Liver (tissue), 9 donors: ENCODE results near the gene INIP. TPM values are rescaled to one million over a fixed set of nuclear protein-coding genes. Genes with fewer than 3 reads are reported as not detected.

Experiments
- DNase-seq: peaks from one replicate; pipeline ENCODE4 v3.0.0-alpha.2; 2017; ENCODE audit warnings: low spot score
- H3K27ac ChIP-seq, 2 donors: one replicate each; pipeline ENCODE4 v1.7.0; 2013; ENCODE audit warnings: inconsistent platforms in 2 of 2, low read length in 2 of 2, control low read depth in 1 of 2, low read depth in 1 of 2, mild to moderate bottlenecking in 1 of 2
- H3K27me3 ChIP-seq, 4 donors: one replicate each; pipeline versions ENCODE4 v1.6.1 to v1.7.0; 2013; ENCODE audit warnings: low read length in 3 of 4, inconsistent platforms in 1 of 4, mild to moderate bottlenecking in 1 of 4, moderate library complexity in 1 of 4; ENCODE audit not compliant: control insufficient read depth in 4 of 4, insufficient read depth in 4 of 4
- H3K36me3 ChIP-seq, 4 donors: one replicate each; pipeline versions ENCODE4 v1.6.1 to v1.7.0; 2013; ENCODE audit warnings: low read length in 3 of 4, mild to moderate bottlenecking in 3 of 4, low read depth in 1 of 4, moderate library complexity in 1 of 4; ENCODE audit not compliant: control insufficient read depth in 4 of 4, insufficient read depth in 3 of 4
- H3K4me1 ChIP-seq, 4 donors: one replicate each; pipeline versions ENCODE4 v1.6.1 to v1.7.0; 2013; ENCODE audit warnings: low read length in 3 of 4, mild to moderate bottlenecking in 3 of 4, moderate library complexity in 1 of 4; ENCODE audit not compliant: control insufficient read depth in 4 of 4, insufficient read depth in 4 of 4
- H3K4me3 ChIP-seq, 3 donors: one replicate each; pipeline versions ENCODE4 v1.6.1 to v1.7.0; 2013; ENCODE audit warnings: low read length in 3 of 3, control low read depth in 1 of 3, low read depth in 1 of 3, mild to moderate bottlenecking in 1 of 3
- H3K9ac ChIP-seq, 2 donors: one replicate each; pipeline ENCODE4 v1.7.0; 2013; ENCODE audit warnings: low read length in 2 of 2, mild to moderate bottlenecking in 2 of 2, moderate library complexity in 2 of 2, control low read depth in 1 of 2, low read depth in 1 of 2
- H3K9me3 ChIP-seq, 4 donors: one replicate each; pipeline versions ENCODE4 v1.6.1 to v1.7.0; 2013; ENCODE audit warnings: low read length in 3 of 4; ENCODE audit not compliant: control insufficient read depth in 4 of 4
- EGR1 ChIP-seq, 2 donors: IDR thresholded peaks; 2 replicates each; pipeline ENCODE4 v1.6.1; 2016 to 2018; ENCODE audit warnings: antibody characterized with exemption in 2 of 2, low read depth in 2 of 2
- FOXA1 ChIP-seq: IDR thresholded peaks from 2 replicates; pipeline ENCODE4 v1.6.1; 2016; ENCODE audit warnings: antibody characterized with exemption
- FOXA2 ChIP-seq: IDR thresholded peaks from 2 replicates; pipeline ENCODE4 v1.6.1; 2016; ENCODE audit warnings: antibody characterized with exemption
- HNF4A ChIP-seq, 2 donors: conservative IDR thresholded peaks; 2 replicates each; pipeline ENCODE4 v1.6.1; 2016; ENCODE audit warnings: antibody characterized with exemption in 2 of 2, mild to moderate bottlenecking in 2 of 2
- HNF4G ChIP-seq: IDR thresholded peaks from 2 replicates; pipeline ENCODE4 v1.6.1; 2016; ENCODE audit warnings: antibody characterized with exemption
- JUND ChIP-seq, 2 donors: IDR thresholded peaks; 2 replicates each; pipeline ENCODE4 v1.6.1; 2016; ENCODE audit warnings: antibody characterized with exemption in 2 of 2
- NR2F2 ChIP-seq: IDR thresholded peaks from 2 replicates; pipeline ENCODE4 v1.6.1; 2016; ENCODE audit warnings: antibody characterized with exemption
- RAD21 ChIP-seq, 2 donors: IDR thresholded peaks; 2 replicates each; pipeline ENCODE4 v1.6.1; 2016; ENCODE audit warnings: antibody characterized with exemption in 2 of 2, mild to moderate bottlenecking in 2 of 2
- RXRA ChIP-seq, 2 donors: IDR thresholded peaks; 2 replicates each; pipeline ENCODE4 v1.6.1; 2017 to 2018; ENCODE audit warnings: antibody characterized with exemption in 2 of 2, mild to moderate bottlenecking in 1 of 2
- SP1 ChIP-seq: IDR thresholded peaks from 2 replicates; pipeline ENCODE4 v1.6.1; 2018; ENCODE audit warnings: antibody characterized with exemption, mild to moderate bottlenecking
- YY1 ChIP-seq: IDR thresholded peaks from 2 replicates; pipeline ENCODE4 v1.6.1; 2016; ENCODE audit warnings: antibody characterized with exemption, mild to moderate bottlenecking
- WGBS: extraction: QIAGEN DNeasy Blood & Tissue Kit; methylation state at CpG from one replicate; pipeline ENCODE4 v1.1.7; 2013; 5-methylcytosine and 5-hydroxymethylcytosine counted together
- polyA plus RNA-seq, 2 donors: library from polyadenylated mRNA; stranded (reverse) in 1 of 2; unstranded in 1 of 2; fragments of 200-250 nt in 1 of 2; fragments of >200 nt in 1 of 2; fragmentation: Nextera tagmentation in 1 of 2; extraction: Ambion mirVana in 1 of 2; gene quantifications; one replicate each; pipeline versions ENCODE4 v1.2.1 to v1.2.3, GENCODE V29; 2013 to 2015
- total RNA-seq, 2 donors: library from RNA; depleted of rRNA; stranded (reverse); fragments of >200 nt; gene quantifications; one replicate each; pipeline ENCODE4 v1.2.3, GENCODE V29; 2014
- TF ChIP-seq, protein P1 (sequence below): IDR thresholded peaks from 2 replicates; pipeline ENCODE4 v1.6.1; 2016; ENCODE audit warnings: antibody characterized with exemption, mild to moderate bottlenecking
- TF ChIP-seq, protein P2 (sequence below): IDR thresholded peaks from 2 replicates; pipeline ENCODE4 v1.6.1; 2016; ENCODE audit warnings: antibody characterized with exemption
- TF ChIP-seq, protein P3 (sequence below): IDR thresholded peaks from 2 replicates; pipeline ENCODE4 v1.6.1; 2016; ENCODE audit warnings: antibody characterized with exemption
- TF ChIP-seq, protein P4 (sequence below): fragments of 150-350 bp; IDR thresholded peaks from 2 replicates; pipeline ENCODE4 v1.5.1; 2017; ENCODE audit warnings: improper control_type of control experiment, low read depth, low read length; ENCODE audit not compliant: missing input control
- TF ChIP-seq, protein P5 (sequence below): IDR thresholded peaks from 2 replicates; pipeline ENCODE4 v1.6.1; 2016; ENCODE audit warnings: antibody characterized with exemption
- donor health status: healthy.
- donor health status: healthy.
- donor health status: healthy.
- donor health status: healthy.
- donor health status: healthy.

The INIP gene
- total and polyA plus RNA-seq, 4 donors = 6.2 to 13.3 (median 10.2) TPM

DNA sequence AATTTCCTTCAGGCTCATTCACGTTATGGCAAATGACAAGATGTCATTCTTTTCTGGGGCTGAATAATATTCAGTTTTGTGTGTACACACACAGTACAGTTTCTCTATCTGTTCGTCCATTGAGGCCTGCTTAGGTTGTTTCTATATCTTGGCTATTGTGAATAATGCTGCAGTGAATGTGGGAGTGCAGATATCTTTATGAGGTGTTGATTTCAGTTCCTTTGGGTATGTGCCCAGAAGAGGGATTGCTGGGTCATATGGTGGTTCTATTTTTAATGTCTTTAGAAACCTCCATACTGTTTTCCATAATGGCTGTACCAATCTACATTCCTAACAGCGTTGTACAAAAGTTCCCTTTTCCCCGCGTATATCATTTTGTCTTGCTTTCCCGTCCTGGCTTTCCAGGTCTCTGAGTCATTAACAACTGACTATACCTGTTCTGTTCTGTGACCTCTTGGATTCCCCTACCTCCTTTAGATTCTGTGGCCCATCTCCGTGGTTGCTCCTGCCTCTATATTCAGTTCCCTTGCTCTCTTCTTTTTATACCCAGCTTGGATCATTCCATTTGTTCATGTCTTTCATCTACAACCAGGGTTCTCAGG is 39.5 kb upstream of the INIP start:
- Histone ChIP-seq H3K36me3 (no peaks in the 10 kb centered on the region), H3K27me3 (no peaks in the 10 kb centered on the region), H3K4me1 (peaks cover 6 to 15% (median 12%) of the 10 kb centered on the region in 4 donors), H3K9ac (no peak overlapping the region), H3K4me3 (no peak overlapping the region), H3K27ac (no peak overlapping the region), H3K9me3 (no peaks in the 10 kb centered on the region)
- DNase-seq = no peak
- TF ChIP-seq, protein P1, sequence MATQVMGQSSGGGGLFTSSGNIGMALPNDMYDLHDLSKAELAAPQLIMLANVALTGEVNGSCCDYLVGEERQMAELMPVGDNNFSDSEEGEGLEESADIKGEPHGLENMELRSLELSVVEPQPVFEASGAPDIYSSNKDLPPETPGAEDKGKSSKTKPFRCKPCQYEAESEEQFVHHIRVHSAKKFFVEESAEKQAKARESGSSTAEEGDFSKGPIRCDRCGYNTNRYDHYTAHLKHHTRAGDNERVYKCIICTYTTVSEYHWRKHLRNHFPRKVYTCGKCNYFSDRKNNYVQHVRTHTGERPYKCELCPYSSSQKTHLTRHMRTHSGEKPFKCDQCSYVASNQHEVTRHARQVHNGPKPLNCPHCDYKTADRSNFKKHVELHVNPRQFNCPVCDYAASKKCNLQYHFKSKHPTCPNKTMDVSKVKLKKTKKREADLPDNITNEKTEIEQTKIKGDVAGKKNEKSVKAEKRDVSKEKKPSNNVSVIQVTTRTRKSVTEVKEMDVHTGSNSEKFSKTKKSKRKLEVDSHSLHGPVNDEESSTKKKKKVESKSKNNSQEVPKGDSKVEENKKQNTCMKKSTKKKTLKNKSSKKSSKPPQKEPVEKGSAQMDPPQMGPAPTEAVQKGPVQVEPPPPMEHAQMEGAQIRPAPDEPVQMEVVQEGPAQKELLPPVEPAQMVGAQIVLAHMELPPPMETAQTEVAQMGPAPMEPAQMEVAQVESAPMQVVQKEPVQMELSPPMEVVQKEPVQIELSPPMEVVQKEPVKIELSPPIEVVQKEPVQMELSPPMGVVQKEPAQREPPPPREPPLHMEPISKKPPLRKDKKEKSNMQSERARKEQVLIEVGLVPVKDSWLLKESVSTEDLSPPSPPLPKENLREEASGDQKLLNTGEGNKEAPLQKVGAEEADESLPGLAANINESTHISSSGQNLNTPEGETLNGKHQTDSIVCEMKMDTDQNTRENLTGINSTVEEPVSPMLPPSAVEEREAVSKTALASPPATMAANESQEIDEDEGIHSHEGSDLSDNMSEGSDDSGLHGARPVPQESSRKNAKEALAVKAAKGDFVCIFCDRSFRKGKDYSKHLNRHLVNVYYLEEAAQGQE = no peak
- TF ChIP-seq EGR1 (IDR thresholded peaks at IDR 0.05; ENCODE audit: low read depth in 2 of 2) = no peak
- TF ChIP-seq, protein P2, sequence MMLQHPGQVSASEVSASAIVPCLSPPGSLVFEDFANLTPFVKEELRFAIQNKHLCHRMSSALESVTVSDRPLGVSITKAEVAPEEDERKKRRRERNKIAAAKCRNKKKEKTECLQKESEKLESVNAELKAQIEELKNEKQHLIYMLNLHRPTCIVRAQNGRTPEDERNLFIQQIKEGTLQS = no peak
- no peak for TF ChIP-seq FOXA1
- TF ChIP-seq JUND (IDR thresholded peaks at IDR 0.05) = no peak
- no peak for TF ChIP-seq RXRA (IDR thresholded peaks at IDR 0.05)
- TF ChIP-seq HNF4A (conservative IDR thresholded peaks at IDR 0.05) = no peak
- TF ChIP-seq, protein P3, sequence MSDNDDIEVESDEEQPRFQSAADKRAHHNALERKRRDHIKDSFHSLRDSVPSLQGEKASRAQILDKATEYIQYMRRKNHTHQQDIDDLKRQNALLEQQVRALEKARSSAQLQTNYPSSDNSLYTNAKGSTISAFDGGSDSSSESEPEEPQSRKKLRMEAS = no peak
- TF ChIP-seq FOXA2 = no peak
- 84% methylated on average over 7 of the region's 7 CpGs for WGBS

DNA sequence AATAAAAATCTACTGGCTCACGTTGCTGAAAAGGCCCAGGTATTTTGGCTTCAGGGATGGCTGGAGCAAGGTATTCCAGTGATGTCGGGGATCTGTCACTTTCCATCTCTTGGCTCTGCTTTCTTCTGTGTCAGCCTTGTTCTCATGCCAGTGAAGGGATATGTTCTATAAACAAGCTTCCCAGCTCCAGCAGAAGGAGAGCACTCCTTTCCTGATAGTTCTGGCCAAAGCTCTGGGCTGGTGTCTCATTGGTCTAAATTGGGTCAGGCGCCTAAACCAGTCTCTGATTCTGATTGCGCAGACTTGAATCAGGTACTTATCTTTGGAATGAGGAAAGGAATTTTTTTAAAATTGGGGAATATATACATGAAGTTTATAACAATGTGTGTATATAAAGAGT is 37.8 kb upstream of the INIP start:
- H3K27me3 ChIP-seq = no peaks in the 10 kb centered on the region
- peaks cover 6 to 27% (median 19%) of the 10 kb centered on the region in 4 donors for H3K4me1 ChIP-seq
- no peaks in the 10 kb centered on the region for H3K36me3 ChIP-seq
- no peak overlapping the region for H3K4me3 ChIP-seq
- H3K27ac ChIP-seq = no peak overlapping the region
- DNase-seq = no peak
- TF ChIP-seq, protein P3 = no peak
- TF ChIP-seq JUND (IDR thresholded peaks at IDR 0.05) (no peak), RAD21 (IDR thresholded peaks at IDR 0.05) (no peak), FOXA1 (no peak), SP1 (no peak), NR2F2 (no peak), HNF4G (no peak), YY1 (no peak), EGR1 (IDR thresholded peaks at IDR 0.05; ENCODE audit: low read depth in 2 of 2) (no peak)
- TF ChIP-seq, protein P4, sequence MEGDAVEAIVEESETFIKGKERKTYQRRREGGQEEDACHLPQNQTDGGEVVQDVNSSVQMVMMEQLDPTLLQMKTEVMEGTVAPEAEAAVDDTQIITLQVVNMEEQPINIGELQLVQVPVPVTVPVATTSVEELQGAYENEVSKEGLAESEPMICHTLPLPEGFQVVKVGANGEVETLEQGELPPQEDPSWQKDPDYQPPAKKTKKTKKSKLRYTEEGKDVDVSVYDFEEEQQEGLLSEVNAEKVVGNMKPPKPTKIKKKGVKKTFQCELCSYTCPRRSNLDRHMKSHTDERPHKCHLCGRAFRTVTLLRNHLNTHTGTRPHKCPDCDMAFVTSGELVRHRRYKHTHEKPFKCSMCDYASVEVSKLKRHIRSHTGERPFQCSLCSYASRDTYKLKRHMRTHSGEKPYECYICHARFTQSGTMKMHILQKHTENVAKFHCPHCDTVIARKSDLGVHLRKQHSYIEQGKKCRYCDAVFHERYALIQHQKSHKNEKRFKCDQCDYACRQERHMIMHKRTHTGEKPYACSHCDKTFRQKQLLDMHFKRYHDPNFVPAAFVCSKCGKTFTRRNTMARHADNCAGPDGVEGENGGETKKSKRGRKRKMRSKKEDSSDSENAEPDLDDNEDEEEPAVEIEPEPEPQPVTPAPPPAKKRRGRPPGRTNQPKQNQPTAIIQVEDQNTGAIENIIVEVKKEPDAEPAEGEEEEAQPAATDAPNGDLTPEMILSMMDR = no peak
- TF ChIP-seq, protein P5, sequence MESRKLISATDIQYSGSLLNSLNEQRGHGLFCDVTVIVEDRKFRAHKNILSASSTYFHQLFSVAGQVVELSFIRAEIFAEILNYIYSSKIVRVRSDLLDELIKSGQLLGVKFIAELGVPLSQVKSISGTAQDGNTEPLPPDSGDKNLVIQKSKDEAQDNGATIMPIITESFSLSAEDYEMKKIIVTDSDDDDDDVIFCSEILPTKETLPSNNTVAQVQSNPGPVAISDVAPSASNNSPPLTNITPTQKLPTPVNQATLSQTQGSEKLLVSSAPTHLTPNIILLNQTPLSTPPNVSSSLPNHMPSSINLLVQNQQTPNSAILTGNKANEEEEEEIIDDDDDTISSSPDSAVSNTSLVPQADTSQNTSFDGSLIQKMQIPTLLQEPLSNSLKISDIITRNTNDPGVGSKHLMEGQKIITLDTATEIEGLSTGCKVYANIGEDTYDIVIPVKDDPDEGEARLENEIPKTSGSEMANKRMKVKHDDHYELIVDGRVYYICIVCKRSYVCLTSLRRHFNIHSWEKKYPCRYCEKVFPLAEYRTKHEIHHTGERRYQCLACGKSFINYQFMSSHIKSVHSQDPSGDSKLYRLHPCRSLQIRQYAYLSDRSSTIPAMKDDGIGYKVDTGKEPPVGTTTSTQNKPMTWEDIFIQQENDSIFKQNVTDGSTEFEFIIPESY = no peak
- no peaks in the 10 kb centered on the region for H3K9me3 ChIP-seq
- H3K9ac ChIP-seq = no peak overlapping the region
- WGBS = 55% methylated on average over 4 of the region's 4 CpGs
